Breast epithelium (tissue), 4 donors: ENCODE results near the gene ZNF785. TPM values are rescaled to one million over a fixed set of nuclear protein-coding genes. Genes with fewer than 3 reads are reported as not detected.

Source experiments
- DNase-seq, 2 donors: peaks; one replicate each; pipeline ENCODE4 v3.0.0-alpha.2; 2019; ENCODE audit warnings: low spot score in 2 of 2
- H3K27ac ChIP-seq, 2 donors: fragments of 200-600 bp; sonication (generic) in 1 of 2; one replicate each; pipeline ENCODE4 v1.5.1; 2016 to 2019; ENCODE audit warnings: mild to moderate bottlenecking in 1 of 2
- H3K27me3 ChIP-seq, 2 donors: fragments of 200-600 bp; sonication (generic) in 1 of 2; one replicate each; pipeline versions ENCODE4 v1.5.1 to v1.6.0; 2017 to 2019; ENCODE audit warnings: control low read depth in 1 of 2, mild to moderate bottlenecking in 1 of 2
- H3K36me3 ChIP-seq: fragments of 200-600 bp; one replicate; pipeline ENCODE4 v1.5.1; 2019
- H3K4me1 ChIP-seq, 2 donors: fragments of 200-600 bp; sonication (generic); one replicate each; pipeline ENCODE4 v1.5.1; 2016 to 2019; ENCODE audit warnings: control low read depth in 1 of 2
- H3K4me3 ChIP-seq, 3 donors: fragments of 200-600 bp; sonication (generic); 1 replicate in 2 of 3; 2 replicates in 1 of 3; pipeline ENCODE4 v1.5.1; 2016 to 2019; ENCODE audit warnings: mild to moderate bottlenecking in 3 of 3, moderate library complexity in 2 of 3
- H3K9me3 ChIP-seq, 2 donors: fragments of 200-600 bp; sonication (generic) in 1 of 2; one replicate each; pipeline ENCODE4 v1.5.1; 2016 to 2019; ENCODE audit warnings: control low read depth in 1 of 2
- CTCF ChIP-seq, 3 donors: fragments of 450-650 bp; IDR thresholded peaks; one replicate each; pipeline ENCODE4 v1.5.1; 2016 to 2017; ENCODE audit warnings: antibody characterized with exemption in 3 of 3, mild to moderate bottlenecking in 3 of 3, moderate library complexity in 3 of 3
- POLR2A ChIP-seq: fragments of 450-650 bp; IDR thresholded peaks from one replicate; pipeline ENCODE4 v1.6.1; 2016; ENCODE audit warnings: antibody characterized with exemption, mild to moderate bottlenecking, moderate library complexity
- POLR2AphosphoS5 ChIP-seq, 3 donors: sonication (generic); formaldehyde crosslinking; IDR thresholded peaks; one replicate each; pipeline ENCODE4 v1.6.1; 2017; ENCODE audit warnings: antibody characterized with exemption in 3 of 3
- intact Hi-C: fragments of 100-400 bp; cut with DNase I; formaldehyde crosslinking; loops from one replicate; pipeline ENCODE4 v1.15.1; 2023; ENCODE audit warnings: low total_unique reads
- total RNA-seq, 3 donors: library from RNA; depleted of rRNA; stranded (reverse); fragments of >200 nt; gene quantifications; one replicate each; pipeline ENCODE4 v1.1.0, GENCODE V29; 2016

Gene ZNF785
- total RNA-seq, 3 donors from 2014 or later: 6.7 to 14.4 (median 12.0) TPM

GRCh38 chr16:30623536-30624283 lies 38.2 kb upstream of the ZNF785 start:
- Histone ChIP-seq H3K27me3 (no peaks in the 10 kb centered on the region), H3K4me3 (no peak overlapping the region), H3K4me1 (no peaks in the 10 kb centered on the region), H3K27ac (no peak overlapping the region), H3K9me3 (no peaks in the 10 kb centered on the region), H3K36me3 (no peaks in the 10 kb centered on the region)
- intact Hi-C loops: loop anchor here (10.0 kb wide), 1 partner anchor 79 kb away; no protein-coding TSS in a partner anchor
- peak in 1 of 2 donors; percentile 80 for DNase-seq
- TF ChIP-seq CTCF (IDR thresholded peaks at IDR 0.05): no peak
- no peak for TF ChIP-seq POLR2A
- peak in 1 of 3 donors; percentile 59 for TF ChIP-seq POLR2AphosphoS5 (IDR thresholded peaks at IDR 0.05)

GRCh38 chr16:30622455-30623032 lies 37.0 kb upstream of the ZNF785 start:
- TF ChIP-seq POLR2AphosphoS5 (IDR thresholded peaks at IDR 0.05): no peak
- TF ChIP-seq CTCF (IDR thresholded peaks at IDR 0.05): no peak
- no peak for TF ChIP-seq POLR2A
- H3K27me3 ChIP-seq: no peaks in the 10 kb centered on the region
- intact Hi-C loops: loop anchor here (10.0 kb wide), 1 partner anchor 78 kb away; no protein-coding TSS in a partner anchor
- H3K9me3 ChIP-seq: no peaks in the 10 kb centered on the region
- H3K36me3 ChIP-seq: no peaks in the 10 kb centered on the region
- H3K4me3 ChIP-seq: no peak overlapping the region
- no peaks in the 10 kb centered on the region for H3K4me1 ChIP-seq
- H3K27ac ChIP-seq: no peak overlapping the region
- no peak for DNase-seq

- Histone ChIP-seq H3K4me3 (no peak overlapping the region), H3K27me3 (no peaks in the 10 kb centered on the region), H3K27ac (no peak overlapping the region), H3K4me1 (no peaks in the 10 kb centered on the region), H3K9me3 (no peaks in the 10 kb centered on the region), H3K36me3 (no peaks in the 10 kb centered on the region)
- TF ChIP-seq POLR2AphosphoS5 (IDR thresholded peaks at IDR 0.05) (no peak), POLR2A (no peak), CTCF (IDR thresholded peaks at IDR 0.05) (no peak)
- intact Hi-C loops: loop anchor here (10.0 kb wide), 1 partner anchor 77 kb away; no protein-coding TSS in a partner anchor
- no peak for DNase-seq
Observed at GRCh38 chr16:30621765-30622164, 36.3 kb upstream of the ZNF785 start.

GRCh38 chr16:30620169-30620568 lies 34.7 kb upstream of the ZNF785 start:
- Histone ChIP-seq H3K4me1 (no peaks in the 10 kb centered on the region), H3K4me3 (no peak overlapping the region), H3K36me3 (no peaks in the 10 kb centered on the region), H3K27me3 (no peaks in the 10 kb centered on the region), H3K27ac (no peak overlapping the region), H3K9me3 (no peaks in the 10 kb centered on the region)
- no peak for DNase-seq
- TF ChIP-seq CTCF (IDR thresholded peaks at IDR 0.05): no peak
- TF ChIP-seq POLR2AphosphoS5 (IDR thresholded peaks at IDR 0.05): no peak
- TF ChIP-seq POLR2A: no peak
- intact Hi-C loops: loop anchor here (10.0 kb wide), 1 partner anchor 75 kb away; no protein-coding TSS in a partner anchor

- Histone ChIP-seq H3K36me3 (no peaks in the 10 kb centered on the region), H3K27ac (no peak overlapping the region), H3K4me3 (no peak overlapping the region), H3K9me3 (no peaks in the 10 kb centered on the region), H3K27me3 (no peaks in the 10 kb centered on the region), H3K4me1 (no peaks in the 10 kb centered on the region)
- DNase-seq: no peak
- intact Hi-C loops: loop anchor here (10.0 kb wide), 1 partner anchor 75 kb away; no protein-coding TSS in a partner anchor
- TF ChIP-seq POLR2AphosphoS5 (IDR thresholded peaks at IDR 0.05) (no peak), POLR2A (no peak), CTCF (IDR thresholded peaks at IDR 0.05) (no peak)
Observed at GRCh38 chr16:30619638-30620037, 34.1 kb upstream of the ZNF785 start.
